ENCODE results near the gene LDB2. TPM values are rescaled to one million over a fixed set of nuclear protein-coding genes. Genes with fewer than 3 reads are reported as not detected.

The LDB2 gene
- total RNA-seq, 1 donor from 2014 or later, result 31.5 TPM

GRCh38 chr4:16505267-16505666 is 393.2 kb downstream of the LDB2 start:
- no peak for TF ChIP-seq CTCF (conservative IDR thresholded peaks at IDR 0.05)
- no peaks in the 10 kb centered on the region for H3K27me3 Mint-ChIP-seq
- H3K36me3 Mint-ChIP-seq, result peaks cover 12% of the 10 kb centered on the region
- H3K27ac Mint-ChIP-seq, result no peak overlapping the region
- no peak for DNase-seq (ENCODE audit: extremely low spot score, unreplicated experiment)
- no peaks in the 10 kb centered on the region for H3K4me1 Mint-ChIP-seq (ENCODE audit: unreplicated experiment)
- no peak overlapping the region for H3K4me3 Mint-ChIP-seq
- no peaks in the 10 kb centered on the region for H3K9me3 Mint-ChIP-seq

- H3K27ac Mint-ChIP-seq, result no peak overlapping the region
These were observed 394.9 kb downstream of the LDB2 start for GRCh38 chr4:16503421-16504100.

GRCh38 chr4:16498978-16499377 is 399.5 kb downstream of the LDB2 start:
- no peaks in the 10 kb centered on the region for H3K27me3 Mint-ChIP-seq
- H3K9me3 Mint-ChIP-seq, result no peaks in the 10 kb centered on the region
- no peak overlapping the region for H3K4me3 Mint-ChIP-seq
- H3K4me1 Mint-ChIP-seq (ENCODE audit: unreplicated experiment), result no peaks in the 10 kb centered on the region
- peaks cover 3% of the 10 kb centered on the region for H3K36me3 Mint-ChIP-seq
- DNase-seq (ENCODE audit: extremely low spot score, unreplicated experiment), result no peak
- no peak for TF ChIP-seq CTCF (conservative IDR thresholded peaks at IDR 0.05)
- no peak overlapping the region for H3K27ac Mint-ChIP-seq

More at GRCh38 chr4:16503421-16504100, 394.9 kb downstream of the LDB2 start:
- Mint-ChIP-seq H3K4me1 (ENCODE audit: unreplicated experiment) (no peaks in the 10 kb centered on the region), H3K27me3 (no peaks in the 10 kb centered on the region), H3K4me3 (no peak overlapping the region), H3K9me3 (no peaks in the 10 kb centered on the region), H3K36me3 (peaks cover 10% of the 10 kb centered on the region)
- no peak for TF ChIP-seq CTCF (conservative IDR thresholded peaks at IDR 0.05)
- no peak for DNase-seq (ENCODE audit: extremely low spot score, unreplicated experiment)

GRCh38 chr4:16496501-16496900 is 401.9 kb downstream of the LDB2 start:
- Mint-ChIP-seq H3K27ac (no peak overlapping the region), H3K9me3 (no peaks in the 10 kb centered on the region), H3K4me1 (ENCODE audit: unreplicated experiment) (no peaks in the 10 kb centered on the region), H3K36me3 (peaks cover 3% of the 10 kb centered on the region), H3K27me3 (no peaks in the 10 kb centered on the region), H3K4me3 (no peak overlapping the region)
- no peak for DNase-seq (ENCODE audit: extremely low spot score, unreplicated experiment)
- TF ChIP-seq CTCF (conservative IDR thresholded peaks at IDR 0.05), result no peak

- DNase-seq (ENCODE audit: extremely low spot score, unreplicated experiment), result no peak
- Mint-ChIP-seq H3K4me1 (ENCODE audit: unreplicated experiment) (peaks cover 7% of the 10 kb centered on the region), H3K36me3 (peaks cover under 1% of the 10 kb centered on the region), H3K4me3 (no peak overlapping the region), H3K27ac (no peak overlapping the region), H3K9me3 (peaks cover 8% of the 10 kb centered on the region), H3K27me3 (no peaks in the 10 kb centered on the region)
- TF ChIP-seq CTCF (conservative IDR thresholded peaks at IDR 0.05), result no peak
These were observed 405.6 kb downstream of the LDB2 start for GRCh38 chr4:16492872-16493271.
